ENCODE measurements around the gene FRMD4A.

FRMD4A gene

DNA sequence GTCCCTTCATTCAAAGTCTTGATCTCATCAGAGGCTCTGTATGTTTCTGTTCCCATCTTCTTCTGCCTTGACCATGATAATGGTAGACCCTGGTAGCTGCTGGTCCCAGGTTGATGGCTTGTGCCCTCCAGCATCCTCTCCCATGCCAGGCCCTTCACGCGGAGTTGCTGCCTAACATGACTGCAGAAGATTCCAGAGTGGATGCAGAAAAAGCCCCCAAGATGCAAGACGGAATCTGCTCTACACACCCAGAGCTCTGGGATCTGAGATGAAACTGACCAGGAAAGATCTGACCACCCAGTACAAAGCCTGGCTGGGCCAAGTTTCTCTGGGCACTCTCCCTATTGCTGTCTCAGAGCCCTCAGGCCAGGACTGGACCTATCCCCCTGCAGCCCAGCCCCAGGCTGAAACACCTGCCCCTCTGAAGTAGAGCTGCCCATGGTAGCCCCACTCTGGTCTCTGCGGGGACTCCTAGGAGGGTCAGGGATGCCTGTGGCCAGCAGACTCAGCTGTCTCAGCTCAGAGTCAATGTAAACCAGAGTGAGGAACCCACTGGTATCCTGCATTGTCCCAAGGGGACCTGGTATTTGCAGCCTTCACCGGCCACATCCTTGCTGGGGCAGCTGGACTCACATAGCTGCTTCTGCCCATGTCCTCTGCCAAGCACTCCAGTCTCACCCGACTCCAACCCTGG lies 9.5 kb upstream of the FRMD4A start:
- no peak for DNase-seq

DNA sequence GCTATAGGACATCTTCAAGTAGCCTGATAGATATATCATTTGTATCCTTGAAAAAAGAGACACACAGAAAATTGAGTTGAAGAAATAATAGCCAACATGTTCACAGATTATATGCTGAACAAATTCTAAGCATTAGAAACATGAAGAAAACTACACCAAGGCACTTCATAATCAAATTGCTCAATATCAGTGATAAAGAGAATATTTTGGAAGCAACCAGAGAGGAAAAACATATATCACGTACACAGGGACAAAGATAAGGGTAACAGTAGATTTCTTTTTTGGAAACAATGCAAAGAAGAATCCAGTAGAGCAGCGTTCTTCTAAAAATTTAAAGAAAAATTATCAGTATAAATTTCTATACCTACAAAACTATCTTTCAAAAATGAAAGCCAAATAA lies 6.0 kb upstream of the FRMD4A start:
- no peak for DNase-seq

DNA sequence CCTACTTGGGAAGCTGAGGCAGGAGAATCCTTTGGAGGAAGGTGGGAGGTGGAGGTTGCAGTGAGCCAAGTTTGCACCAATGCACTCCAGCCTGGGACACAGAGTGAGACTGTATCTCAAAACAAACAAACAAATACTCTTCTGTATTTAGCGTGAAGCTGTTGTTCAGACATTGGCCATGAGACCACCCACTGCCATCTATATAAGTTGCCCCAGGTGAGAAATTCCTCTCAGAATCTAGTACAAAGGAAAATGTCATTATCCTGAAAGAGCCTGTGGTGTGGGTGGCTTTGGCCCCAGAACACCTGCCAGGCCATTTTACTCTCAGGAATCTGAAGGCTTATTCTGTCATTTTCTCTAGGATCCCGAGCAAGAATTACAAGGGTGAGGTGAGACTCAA lies 4.0 kb upstream of the FRMD4A start:
- no peak for DNase-seq

DNA sequence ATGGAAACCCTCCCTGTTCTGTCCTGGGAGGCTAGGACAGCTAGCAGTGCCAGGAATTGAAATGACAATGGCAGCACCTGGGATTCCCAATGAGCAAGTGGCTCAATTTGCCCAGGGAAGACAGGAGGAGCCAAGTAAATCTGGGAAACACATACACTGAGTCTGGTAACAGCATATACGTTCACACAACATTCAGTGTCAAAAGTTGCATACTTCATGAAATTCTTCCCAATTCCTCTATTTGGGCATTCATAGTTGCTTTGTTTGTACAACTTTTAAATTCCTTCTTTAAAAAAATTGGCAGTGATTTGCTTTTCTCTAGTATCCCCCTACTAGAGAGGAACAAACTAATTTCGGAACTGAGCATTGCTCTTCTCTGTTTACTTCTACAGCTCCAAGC lies 2.9 kb upstream of the FRMD4A start:
- DNase-seq, result no peak

DNA sequence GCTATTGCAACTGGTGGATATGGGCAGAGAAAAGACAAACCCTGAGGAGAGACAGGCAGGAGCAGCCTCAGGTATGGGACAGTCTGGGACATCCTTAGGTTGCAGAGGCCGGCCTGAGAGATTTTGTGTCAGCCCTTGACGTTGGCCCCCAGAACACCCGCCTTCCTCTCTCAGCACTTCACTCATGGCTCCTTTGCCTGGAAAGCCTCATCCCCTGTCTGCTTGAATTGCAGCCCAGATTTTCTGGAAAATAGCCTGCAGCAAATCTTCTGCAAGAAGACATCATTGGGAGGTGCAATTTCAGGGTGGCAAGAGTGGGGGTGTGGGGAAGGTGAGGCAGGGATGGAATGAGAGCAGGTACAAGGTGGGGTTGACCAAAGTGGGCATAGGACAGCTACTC lies 2.2 kb upstream of the FRMD4A start:
- no peak for DNase-seq

DNA sequence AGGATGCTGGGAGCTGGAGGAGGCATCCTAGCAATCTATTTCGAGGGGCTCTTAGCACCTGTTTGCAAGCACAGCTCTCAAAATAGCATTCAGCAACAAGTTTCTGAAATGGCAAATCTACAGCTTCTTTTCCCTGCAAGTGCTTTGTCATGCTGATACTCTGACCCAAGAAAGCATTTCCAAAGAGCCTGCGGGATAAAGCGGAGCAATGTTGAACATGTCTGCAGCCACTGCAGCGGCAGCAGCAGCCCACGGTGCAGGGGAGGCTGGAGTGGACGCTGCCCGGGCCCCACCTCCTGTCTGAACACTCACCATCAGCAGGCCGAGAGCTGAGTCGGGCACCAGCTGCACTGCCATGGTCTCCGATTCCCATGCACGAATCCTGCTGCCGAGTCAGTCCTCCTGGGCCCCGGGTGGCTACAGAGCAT lies 964 bp downstream of the FRMD4A start:
- no peak for DNase-seq

DNA sequence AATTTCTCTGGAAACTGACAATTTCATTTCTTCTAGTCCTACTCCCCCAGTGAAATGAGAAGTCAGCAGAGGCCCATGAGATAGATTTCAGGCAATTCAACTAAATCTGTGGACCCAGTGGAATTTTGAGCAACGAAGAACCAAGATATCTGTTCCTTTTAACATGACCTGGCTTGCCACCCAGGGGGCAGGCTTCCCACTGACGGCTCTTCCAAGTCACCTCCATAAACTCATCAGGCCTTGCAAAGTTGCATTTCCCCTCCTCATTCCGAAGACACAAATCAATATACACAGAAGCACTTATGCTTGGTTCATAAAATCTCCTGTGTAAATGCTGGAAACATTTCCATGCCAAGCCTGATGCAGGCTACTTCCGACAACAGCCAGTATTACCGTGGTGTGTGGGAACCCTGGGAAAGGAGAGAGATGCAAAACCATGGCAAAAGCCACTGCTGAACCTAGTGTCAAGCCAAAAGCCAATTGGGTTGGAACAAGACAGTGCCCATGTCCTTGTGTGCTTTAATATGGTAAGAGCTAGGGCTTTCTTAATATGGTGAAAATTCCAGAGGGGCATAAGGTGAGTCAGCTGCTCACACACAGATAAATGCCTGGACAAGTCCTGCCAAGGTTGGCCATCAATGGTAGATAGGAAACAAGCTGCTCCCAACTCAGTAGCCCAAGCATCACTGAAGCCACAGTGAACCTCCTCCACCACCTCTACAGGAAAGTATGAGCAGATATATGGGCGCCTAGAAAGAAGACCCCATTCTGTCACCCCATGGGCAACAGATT lies 1.6 kb downstream of the FRMD4A start:
- no peak for DNase-seq

DNA sequence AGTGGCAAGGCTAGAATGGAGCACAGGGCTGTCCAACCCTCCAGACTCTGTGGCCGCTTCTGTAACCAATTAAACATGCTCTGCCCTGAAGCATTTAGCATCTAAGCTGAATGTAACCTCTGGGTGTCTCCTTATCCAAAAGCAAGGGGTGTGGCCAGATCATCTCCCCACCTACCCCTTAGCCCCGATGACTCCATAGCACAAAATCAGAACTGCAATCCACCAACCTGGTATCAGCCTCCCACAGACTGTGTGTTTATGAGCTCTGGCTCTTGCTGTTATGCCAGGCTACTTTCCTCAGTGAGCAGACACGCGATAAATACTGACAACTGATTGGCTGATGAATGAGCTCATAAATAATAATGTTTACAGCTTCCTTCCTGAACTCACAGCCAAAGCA lies 3.2 kb downstream of the FRMD4A start:
- no peak for DNase-seq

DNA sequence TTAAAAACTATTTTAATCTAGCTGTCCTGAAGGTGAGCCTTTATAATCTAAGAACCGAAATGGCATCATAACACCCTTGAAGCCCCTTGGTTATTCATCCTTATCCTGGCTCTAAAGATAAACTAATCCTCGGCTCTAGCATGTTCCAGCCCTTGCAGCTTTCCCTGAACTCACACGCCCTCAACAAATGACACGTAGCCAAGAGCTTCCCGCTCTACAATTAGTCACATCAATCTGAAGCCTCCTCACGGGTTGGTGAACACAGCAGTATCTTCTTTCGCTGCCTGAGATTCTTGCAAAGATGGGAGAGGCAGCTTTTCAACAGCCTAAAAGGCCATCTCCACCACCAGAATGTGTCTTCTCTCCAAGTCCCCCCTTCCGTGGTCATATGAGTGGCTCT lies 4.1 kb downstream of the FRMD4A start:
- DNase-seq, result no peak

DNA sequence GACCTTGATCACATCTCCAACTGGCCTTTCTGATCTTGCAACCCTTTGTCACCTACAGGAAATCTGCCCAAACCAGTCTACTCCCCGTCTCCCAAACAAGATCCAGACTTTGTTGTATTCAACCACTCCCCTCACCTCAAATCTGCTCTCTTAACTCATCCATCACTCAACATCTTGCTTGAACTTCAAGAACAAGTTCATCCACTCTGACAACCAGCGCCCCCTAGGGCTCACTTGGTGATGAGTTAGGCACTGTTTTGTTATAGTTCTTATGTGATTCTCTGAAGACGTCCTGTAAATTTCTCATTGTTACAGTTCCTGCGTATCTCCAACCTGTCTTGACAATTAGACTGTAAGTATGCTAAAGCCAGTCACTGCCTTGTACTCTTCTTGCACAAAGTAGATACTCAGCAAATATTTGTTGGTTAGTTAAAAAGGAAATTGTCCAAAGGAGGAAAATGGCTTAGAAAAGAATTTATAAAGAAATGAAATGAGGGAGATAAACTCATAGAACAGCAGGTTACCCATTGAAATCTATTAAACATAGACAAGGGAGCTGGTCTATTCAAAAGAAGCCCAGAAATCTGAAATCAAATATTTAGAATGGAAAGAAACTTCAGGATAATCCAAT lies 5.3 kb downstream of the FRMD4A start:
- peak; percentile 29 to 62 for DNase-seq

DNA sequence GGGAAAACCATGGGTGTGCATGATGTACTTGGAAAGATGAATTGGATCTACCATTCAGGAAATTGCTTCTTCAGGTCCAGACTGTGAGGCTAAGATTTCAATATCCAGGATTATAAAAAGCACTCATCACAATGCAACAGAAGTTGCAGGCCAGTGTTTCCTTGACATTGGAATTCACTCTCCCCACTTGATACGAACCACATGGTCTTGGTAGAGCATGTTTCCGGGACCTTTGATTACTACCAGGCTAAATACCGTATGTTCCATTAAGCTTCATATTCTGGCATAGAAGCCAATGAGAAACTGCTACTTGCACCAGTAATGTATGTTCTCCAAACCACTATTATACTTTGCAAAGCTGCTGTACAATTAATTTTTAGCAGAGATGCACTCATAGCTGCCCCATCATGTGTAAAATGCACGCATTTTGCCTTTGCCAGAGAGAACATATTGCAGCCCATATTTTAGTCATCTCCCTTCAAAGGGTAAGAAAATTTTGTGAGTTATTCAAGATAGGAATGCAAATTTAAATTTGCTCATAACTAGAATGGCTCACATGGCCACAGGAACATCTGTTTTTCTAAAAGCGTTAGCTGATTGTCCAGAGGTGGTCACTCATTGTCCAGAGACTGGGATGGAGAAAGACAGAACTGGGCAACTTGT lies 8.1 kb downstream of the FRMD4A start:
- DNase-seq, result no peak

DNA sequence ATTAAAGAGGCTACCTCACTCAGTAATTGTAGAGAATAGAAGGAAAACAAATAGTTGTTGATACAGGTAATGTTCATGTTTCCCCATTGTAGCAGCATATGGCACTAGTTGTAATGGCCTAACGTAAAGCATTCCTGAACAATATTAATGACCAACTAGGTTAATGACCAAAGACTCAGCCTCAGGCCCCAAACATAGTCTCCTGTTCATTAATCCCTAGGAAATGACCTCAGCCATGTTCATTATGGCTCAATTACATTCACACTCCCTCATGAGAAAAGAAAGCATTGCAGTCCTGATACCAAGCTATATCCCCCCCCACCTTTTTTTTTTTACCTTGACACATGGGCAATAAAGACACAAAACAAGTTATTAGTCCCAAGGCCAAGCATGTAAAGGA lies 12.7 kb downstream of the FRMD4A start:
- no peak for DNase-seq

DNA sequence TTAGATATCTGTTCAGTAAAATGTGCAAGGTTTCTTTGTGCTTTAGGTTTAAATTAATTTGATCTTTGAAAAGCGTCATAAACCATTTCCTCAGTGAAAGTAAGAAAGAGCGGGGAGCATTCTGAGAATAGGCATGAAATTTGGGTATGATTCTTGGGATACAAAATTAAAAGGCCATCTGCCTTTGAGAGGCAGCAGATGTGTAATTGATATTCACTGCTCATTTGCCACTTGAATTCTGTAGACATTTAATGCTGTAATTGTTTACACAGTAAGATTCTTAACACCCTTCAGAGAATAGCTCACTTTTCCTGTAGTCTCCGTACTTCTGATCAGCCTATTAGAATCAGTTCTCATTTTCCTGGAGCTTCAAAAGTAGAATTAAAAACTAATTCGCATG lies 18.7 kb downstream of the FRMD4A start:
- no peak for DNase-seq

DNA sequence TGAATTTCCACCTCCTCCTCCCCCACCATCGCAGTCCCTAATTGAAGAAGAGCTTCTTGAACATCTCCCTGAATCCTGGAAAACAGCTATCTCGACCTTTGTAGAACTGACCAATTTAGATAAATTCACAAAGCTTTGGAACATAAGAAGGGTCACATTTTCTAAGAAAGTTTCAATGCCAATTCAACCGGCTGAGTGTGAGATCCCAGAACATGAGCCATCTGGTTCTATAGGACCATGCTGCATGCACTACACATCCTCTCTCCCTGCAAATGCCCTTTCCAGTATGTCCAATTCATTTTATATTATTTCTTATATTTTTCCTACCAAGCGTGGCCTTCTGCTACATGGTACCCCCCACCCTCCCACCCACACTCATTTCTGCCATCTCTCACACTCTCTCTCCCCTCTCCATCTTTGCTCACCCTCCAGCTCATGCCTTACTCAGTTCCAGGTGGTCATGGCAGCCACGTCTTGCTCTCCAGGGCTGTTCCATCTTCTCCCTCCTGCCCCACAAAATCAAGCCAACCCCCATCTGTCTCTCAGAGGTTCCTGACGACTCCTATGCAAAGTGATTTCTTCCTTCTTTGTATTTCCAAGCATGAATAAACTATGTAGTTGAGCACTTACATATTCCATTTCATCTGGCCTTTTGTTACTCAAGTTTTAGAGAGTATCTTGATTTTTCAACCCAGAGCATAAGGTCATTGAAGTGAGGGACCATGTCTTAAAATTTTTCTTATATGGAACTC lies 19.3 kb downstream of the FRMD4A start:
- DNase-seq, result no peak

DNA sequence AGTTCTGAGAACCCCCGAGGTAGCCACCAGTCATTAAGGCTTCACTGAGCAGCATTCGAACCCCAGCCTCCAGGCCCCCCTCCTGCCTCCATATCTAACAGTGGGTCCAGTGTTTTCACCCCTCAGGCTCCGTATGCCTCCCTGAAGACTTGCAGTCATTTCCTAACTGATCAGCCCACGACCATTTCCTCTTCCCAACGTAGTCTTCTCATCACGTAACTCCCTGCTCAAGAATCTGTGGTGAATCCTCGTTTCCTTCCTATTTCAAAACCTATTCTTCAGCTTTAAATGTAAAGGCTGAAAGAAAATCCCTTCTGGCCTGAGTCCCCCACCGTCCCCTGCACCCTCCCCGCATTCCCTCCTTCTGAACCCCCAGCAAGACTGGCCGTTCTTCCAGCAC lies 21.1 kb downstream of the FRMD4A start:
- no peak for DNase-seq

DNA sequence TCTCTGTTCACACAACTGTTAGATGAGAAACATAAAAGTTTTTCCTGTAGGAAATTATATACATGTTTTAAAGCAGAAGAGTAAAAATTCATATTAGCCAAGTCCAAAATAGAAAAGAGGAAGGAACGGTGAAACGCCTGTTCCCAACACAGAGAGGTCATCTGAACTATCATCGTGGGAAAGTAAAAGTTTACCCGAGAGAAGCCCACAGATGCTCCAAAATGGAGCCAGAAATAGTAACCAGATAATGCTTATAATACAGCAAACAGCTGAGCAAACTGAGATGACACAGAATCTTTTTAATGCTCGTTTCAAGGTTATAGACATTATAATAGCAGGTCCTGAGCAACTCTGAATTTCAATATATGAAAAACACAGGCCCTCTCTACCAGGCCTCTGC lies 24.5 kb downstream of the FRMD4A start:
- DNase-seq, result no peak

DNA sequence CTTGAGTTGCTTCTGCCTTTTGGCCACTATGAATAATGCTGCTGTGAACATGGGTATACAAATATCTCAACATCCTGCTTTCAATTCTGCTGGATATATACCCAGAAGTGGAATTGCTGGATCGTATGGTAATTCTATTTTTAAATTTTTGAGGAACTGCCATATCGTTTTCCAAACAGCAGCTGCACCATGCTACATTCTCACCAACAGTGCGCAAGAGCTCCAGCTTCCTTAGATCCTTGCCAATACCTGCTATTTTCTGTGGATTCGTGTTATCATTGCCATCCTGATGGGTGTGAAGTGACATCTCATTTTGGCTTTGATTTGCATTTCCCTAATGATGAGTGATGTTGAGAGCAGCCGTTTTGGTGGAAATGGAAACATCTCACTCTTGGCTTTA lies 26.7 kb downstream of the FRMD4A start:
- DNase-seq, result no peak

DNA sequence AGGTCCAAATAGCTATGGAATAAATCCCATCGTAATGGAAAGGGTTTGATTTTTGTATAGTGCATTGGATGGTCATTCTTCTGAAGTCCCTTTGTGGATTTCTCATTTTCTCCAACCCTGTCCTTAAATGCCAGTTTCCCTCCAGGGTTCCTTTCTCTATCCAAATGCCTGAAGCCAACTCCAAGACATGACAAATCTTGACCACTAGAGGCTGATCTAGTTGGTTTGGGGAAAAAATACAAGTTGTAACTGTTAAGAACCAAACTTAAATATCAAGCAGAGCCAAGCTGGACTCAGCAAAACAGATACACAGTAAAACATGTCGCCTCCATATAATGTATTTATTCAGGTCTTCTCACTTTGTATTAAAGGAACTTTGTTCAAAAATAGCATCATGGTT lies 28.7 kb downstream of the FRMD4A start:
- DNase-seq, result no peak

DNA sequence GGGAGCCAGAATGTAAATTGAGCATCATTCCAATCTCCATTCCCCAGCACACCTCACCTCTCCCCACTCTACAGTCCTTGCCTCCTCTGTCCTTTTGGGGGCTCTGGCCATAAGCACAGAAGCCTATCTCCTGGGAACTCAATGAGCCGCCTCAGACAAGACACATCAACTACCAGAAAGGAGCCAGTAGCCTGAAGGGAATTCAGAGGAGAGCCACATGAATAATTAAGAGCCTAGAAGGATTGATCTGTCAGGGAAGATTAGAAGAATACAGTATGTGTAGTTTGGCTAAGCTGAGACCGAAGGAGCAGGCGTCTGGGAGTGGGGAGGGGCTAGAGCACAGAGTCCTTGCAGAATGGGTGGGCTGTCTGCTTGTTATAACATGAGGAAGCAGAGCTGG lies 31.2 kb downstream of the FRMD4A start:
- no peak for DNase-seq

DNA sequence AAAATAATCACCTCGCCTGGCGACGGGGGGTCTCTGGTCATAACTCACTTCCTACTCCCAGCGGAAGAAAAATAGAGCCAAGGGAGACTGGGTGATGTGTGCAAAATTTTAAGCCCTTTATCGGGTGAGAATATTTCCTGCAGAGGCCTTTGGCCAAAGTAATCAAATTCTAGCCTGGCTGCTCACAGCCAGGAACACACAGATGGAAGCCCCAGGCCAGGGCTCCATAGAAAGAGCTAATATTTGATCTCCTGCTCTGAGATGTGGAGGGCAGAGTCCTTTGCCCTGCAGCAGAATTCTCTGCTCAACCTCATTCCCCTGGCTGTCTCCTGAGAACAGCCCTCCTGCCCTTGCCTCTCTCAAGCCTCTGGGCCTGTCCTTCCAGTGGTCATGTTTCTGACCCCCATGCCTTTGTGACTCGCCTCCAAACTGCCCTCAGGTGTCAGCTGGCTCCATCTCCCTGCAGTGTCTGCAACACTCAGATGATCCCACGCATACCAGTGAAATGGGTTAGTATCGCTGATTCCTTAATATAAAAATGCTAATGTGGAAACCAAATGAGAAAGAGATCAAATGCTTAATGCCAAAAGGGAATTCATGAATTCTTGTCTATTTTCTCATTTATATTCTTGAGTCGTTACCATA lies 34.5 kb downstream of the FRMD4A start:
- DNase-seq, result no peak

DNA sequence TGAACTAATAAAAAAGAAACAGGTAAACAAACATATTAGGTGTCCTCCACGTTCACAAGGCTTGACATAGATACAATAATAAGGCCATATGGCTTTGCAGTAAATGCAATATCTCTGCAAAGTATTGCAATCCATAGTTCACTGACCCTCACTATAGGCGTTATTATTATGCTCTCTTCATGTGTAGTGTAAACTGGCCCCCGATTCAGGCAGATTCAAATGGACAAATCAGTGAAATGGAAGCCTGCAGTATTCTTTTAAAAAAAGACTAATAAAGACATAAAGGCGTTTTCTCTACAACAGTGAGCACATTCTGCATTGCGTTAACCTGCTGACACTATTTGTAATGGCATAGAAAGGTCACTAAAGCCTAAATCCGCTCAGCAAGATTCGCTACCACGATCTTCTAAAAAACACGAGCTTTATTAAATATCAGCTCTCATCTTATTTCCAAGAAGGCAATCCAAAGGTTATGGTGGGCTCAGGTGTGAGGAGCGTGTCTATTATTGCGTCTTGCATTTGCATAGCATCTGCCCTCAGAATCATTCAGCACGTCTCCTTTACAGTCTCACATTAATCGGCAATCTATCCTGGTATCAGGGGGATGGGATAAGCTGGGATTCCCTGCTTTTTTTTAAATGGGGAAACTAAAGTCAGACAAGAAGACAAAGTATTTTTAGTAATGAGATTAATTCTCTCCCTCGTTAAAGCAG lies 36.2 kb downstream of the FRMD4A start:
- no peak for DNase-seq

DNA sequence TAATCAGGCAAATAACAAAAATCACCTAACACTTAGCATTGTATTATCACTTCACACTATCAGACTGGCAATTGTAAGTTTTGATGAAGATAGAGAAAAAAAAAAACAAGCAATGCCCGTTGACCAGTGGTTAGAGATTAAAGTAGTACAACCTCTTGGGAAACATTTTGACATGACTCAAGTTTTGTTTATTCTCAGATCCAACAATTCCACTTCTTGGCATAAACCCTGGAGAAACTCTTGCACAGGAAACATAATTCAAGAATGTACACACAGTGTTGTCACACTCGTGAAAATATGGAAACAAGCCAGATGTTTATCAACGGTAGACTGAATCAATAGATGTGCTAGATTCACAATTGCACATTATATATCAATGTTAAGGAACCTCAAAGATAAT lies 37.2 kb downstream of the FRMD4A start:
- DNase-seq, result no peak
